GM12865 (cell line): ENCODE measurements around the gene SLC25A38.

Source experiments
- DNase-seq: peaks from one replicate; pipeline ENCODE4 v3.0.0; 2010; ENCODE audit warnings: low read depth
- H3K4me3 ChIP-seq: 2 replicates; pipeline ENCODE4 v1.5.1; 2011; ENCODE audit warnings: mild to moderate bottlenecking, low read depth, low read length, control low read depth
- TF ChIP-seq, protein P1 (sequence below): IDR thresholded peaks from 2 replicates; pipeline ENCODE4 v1.5.1; 2011; ENCODE audit warnings: low read length, control low read depth, low read depth, inconsistent platforms; ENCODE audit not compliant: insufficient read depth; ENCODE audit errors: missing control alignments

SLC25A38 gene

DNA sequence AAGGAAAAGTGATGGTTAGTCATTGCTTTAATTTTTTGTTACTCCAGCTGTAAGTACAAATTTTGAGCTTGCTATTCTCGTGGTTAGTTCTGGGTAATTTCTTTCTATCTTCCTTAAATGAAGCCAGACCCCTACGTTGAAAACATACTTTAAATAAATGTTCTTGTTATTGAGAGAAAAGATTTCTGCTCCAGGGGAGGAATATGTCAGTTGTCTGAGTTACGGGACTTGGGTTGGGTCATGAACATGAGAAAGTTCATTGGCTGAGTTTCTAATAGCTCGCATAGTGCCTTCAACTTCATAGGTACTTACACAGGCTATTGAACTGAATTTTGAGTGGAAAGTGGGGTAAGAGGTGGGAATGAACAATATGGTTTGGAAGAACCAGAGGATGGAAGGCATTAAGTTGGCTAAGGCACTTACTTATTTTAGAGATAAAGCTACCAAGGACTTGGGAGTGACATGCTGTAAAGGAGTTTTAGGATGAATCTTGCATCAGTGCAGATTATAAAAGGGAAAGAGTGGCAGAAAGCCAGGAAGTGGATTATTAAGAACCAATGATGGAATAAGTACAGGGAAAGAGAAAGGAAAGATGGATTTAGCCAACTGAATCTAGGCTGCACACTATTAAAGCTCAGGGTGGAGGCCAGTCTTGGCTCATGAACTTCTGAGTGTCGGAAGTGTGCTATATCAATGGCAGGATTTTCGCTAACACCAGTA lies 24.8 kb downstream of the SLC25A38 start:
- peak overlapping the region; percentile 77 for H3K4me3 ChIP-seq
- DNase-seq: no peak
- TF ChIP-seq, protein P1, sequence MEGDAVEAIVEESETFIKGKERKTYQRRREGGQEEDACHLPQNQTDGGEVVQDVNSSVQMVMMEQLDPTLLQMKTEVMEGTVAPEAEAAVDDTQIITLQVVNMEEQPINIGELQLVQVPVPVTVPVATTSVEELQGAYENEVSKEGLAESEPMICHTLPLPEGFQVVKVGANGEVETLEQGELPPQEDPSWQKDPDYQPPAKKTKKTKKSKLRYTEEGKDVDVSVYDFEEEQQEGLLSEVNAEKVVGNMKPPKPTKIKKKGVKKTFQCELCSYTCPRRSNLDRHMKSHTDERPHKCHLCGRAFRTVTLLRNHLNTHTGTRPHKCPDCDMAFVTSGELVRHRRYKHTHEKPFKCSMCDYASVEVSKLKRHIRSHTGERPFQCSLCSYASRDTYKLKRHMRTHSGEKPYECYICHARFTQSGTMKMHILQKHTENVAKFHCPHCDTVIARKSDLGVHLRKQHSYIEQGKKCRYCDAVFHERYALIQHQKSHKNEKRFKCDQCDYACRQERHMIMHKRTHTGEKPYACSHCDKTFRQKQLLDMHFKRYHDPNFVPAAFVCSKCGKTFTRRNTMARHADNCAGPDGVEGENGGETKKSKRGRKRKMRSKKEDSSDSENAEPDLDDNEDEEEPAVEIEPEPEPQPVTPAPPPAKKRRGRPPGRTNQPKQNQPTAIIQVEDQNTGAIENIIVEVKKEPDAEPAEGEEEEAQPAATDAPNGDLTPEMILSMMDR: no peak

DNA sequence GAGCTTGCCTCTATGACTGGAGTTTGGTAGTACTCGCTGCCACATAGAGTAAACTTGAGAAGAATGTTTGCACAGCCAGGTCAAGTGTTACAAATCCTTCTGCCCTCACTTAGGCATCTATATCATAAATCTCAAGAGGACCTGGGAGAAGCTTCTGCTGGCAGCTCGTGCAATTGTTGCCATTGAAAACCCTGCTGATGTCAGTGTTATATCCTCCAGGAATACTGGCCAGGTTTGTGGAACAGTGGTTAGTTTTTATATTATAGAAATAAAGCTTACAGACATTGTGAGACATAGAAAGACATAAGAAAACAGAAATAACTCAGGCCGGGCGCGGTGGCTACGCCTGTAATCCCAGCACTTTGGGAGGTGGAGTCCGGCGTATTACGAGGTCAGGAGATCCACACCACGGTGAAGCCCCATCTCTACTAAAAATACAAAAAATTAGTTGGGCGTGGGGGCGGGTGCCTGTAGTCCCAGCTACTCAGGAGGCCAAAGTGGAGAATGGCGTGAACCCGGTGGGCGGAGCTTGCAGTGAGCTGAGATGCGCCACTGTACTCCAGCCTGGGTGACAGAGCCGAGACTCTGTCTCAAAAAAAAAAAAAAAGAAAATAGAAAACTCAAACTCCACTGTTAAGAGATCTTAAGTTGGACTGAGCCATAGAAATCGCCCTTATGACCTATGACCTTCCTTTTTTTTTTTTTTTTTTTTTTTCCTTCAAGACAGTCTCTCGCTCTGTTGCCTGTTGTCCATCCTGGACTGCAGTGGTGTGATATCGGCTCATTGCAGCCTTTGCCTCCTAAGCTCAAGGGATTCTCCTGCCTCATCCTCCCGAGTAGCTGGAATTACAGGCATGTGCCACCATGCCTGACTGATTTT lies 25.6 kb downstream of the SLC25A38 start:
- H3K4me3 ChIP-seq: peak overlapping the region; percentile 77

DNA sequence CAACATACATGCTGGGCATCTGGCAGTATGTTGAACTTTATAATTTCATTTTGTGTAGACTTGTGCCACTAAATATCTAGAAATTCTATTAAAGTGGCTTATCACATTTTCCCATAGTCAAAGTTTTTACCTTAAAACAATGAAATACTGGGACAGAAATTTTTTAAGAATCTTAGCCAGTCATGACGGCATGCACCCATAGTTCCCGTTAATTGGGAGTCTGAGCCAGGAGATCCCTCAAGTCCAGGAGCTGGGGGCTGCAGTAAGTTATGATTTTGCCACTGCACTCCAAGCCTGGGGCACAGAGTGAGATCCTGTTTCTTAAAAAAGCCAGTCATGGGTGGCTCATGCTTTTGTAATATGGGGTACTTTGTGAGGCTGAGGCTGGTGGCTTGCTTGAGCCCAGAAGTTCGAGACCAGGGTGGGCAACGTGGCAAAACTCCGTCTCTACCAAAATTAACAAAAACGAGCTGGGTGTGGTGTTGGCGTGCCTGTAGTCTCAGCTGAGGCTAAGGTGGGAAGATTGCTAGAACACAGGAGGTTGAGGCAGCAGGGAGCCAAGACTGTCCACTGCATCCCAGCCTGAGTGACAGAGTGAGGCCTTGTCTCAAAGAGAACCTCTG lies 26.5 kb downstream of the SLC25A38 start:
- DNase-seq: no peak
- H3K4me3 ChIP-seq: peak overlapping the region; percentile 77
- TF ChIP-seq, protein P1: no peak

More for the DNA sequence above, 25.6 kb downstream of the SLC25A38 start:
- TF ChIP-seq, protein P1: no peak
- DNase-seq: peak; percentile 73

DNA sequence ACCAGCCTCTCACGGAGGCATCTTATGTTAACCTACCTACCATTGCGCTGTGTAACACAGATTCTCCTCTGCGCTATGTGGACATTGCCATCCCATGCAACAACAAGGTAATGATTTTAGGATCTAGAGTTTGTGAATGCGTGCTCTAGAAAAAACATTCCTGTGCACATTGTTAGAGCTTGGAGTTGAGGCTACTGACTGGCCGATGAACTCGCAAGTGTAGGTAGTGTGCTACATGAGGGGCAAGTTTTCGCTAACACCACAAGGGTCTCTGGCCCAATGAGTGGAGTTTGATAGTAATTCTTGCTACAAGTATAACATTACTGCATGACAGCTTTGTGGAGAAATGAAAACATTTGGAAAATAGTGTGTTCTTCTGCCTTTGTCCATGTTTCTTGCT lies 27.7 kb downstream of the SLC25A38 start:
- DNase-seq: no peak
- TF ChIP-seq, protein P1: no peak
- no peak overlapping the region for H3K4me3 ChIP-seq

DNA sequence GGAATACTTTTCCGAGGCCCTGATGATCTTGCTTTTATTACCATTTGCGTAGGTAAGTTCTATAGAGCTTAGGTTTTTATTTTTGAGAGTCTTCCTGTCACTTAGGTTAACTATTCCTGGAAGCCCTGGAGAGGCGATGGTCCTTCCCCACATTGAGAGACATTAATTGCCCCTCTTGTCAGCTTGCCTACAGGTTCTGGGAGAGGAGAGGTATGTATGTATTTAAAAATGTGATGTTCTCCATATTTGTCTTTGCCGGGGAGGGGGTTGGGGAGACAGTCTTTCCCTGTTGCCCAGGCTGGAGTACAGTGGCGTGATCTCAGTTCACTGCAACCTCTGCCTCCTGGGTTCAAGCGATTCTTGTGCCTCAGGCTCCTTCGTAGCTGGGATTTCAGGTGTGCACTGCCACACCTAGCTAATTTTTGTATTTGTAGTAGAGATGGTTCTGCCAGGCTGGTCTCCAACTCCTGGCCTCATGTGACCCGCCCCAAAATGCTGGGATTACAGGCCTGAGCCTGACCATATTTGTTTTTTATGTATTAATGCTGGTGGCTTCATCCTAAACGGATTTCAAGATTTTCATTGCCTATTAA lies 29.6 kb downstream of the SLC25A38 start:
- H3K4me3 ChIP-seq: no peak overlapping the region
- TF ChIP-seq, protein P1: no peak
- DNase-seq: no peak

DNA sequence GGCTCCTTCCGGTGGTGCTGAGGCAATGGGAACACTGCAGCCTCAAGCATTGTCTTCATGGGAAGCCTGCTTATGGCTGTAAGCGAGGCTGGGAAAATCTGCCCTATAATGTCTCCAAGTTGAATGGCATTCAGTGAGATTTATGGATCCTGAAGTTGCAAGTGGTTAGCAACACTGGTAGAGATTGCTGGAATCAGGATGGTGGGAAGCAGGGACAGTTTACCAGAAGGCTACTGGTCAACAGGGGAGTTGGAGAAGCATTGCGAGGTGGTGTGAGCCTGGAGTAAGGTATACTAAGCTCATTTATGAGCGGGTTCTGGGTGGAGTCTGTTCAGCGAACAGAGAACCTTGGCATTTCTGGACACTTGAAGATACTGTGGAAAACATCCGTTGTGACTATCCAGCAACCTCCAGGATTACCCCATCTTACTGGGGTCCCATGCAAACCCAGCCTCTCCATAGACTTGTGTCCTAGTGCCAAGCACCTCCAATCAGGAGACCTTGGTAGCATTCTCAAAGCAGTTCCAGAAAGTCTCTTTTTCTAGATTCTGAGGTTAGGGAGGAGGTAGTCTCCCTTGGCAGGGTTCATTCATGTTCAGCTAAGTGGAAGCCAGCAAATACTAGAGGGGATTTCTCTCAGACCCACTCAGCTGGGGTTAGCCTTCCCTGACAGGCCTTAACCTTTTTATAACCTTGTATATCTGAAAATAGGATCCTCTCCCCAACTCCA lies 30.7 kb downstream of the SLC25A38 start:
- TF ChIP-seq, protein P1: no peak
- peak; percentile 32 for DNase-seq
- no peak overlapping the region for H3K4me3 ChIP-seq
